Measurements from ENCODE around the gene CEPT1. TPM values are rescaled to one million over a fixed set of nuclear protein-coding genes. Genes with fewer than 3 reads are reported as not detected.

Gene CEPT1
- total and polyA plus RNA-seq, 10 of the 15 experiments (the other 5 are each of a cell fraction or from before 2014, with no cell fraction given), result 29.4 to 77.9 (median 54.8) TPM

GRCh38 chr1:111232134-111232533 lies 92.1 kb downstream of the CEPT1 start:
- no peak for DNase-seq (ENCODE audit: low read depth, low spot score)
- intact Hi-C loops (cut with micrococcal nuclease; ENCODE audit: unreplicated experiment) (no loop called here), in situ Hi-C loops (cut with MboI) (no loop called here)
- ChIA-PET SMC1A (ENCODE audit: uncharacterized antibody, unreplicated experiment) (interaction anchor here (0.5 to 2.4 kb wide), 16 partner anchors 9 to 537 kb away, joined by 3 to 8 read pairs (median 4); no protein-coding TSS in a partner anchor), RAD21 (ENCODE audit: unreplicated experiment) (interaction anchor here (0.9 to 2.0 kb wide), 5 partner anchors 9 to 102 kb away, joined by 3 to 6 read pairs (median 3); no protein-coding TSS in a partner anchor), POLR2A (no interaction called here), CTCF (interaction anchor here (1.1 to 3.8 kb wide), 9 partner anchors 9 to 529 kb away, joined by 3 to 25 read pairs (median 3); no protein-coding TSS in a partner anchor)
- H3K4me3 ChIP-seq, result peak overlapping the region; percentile 57; the same call in 1 of the 2 replicates
- FAIRE-seq, result no peak
- TF ChIP-seq TARDBP (IDR thresholded peaks at IDR 0.05; ENCODE audit: borderline replicate concordance), result no peak
- peak; percentile 96 for TF ChIP-seq ZNF24 (IDR thresholded peaks at IDR 0.05)
- H3K27ac ChIP-seq (ENCODE audit: control insufficient read depth, insufficient read depth), result no peak overlapping the region
- no TSS peak for BruUV-seq (replicated peaks)
- H3K4me2 ChIP-seq (ENCODE audit: control insufficient read depth, insufficient read depth), result peak overlapping the region; percentile 56; the same call in 1 of the 2 replicates
- 88% methylated on average over 3 of the region's 3 CpGs for WGBS (ENCODE audit: insufficient coverage, insufficient replicate concordance, low lambda C conversion rate, missing lambda C conversion rate)
- no peak overlapping the region for H2AFZ ChIP-seq (ENCODE audit: control insufficient read depth, low read depth, low read length)
- no peaks in the 10 kb centered on the region for H3K36me3 ChIP-seq (ENCODE audit: control insufficient read depth in 2 of 2, insufficient read depth in 2 of 2, low read length in 1 of 2)
- H4K20me1 ChIP-seq (ENCODE audit: control insufficient read depth, insufficient read depth), result no peaks in the 10 kb centered on the region
- ATAC-seq, result no peak
- H3K27me3 ChIP-seq (replicated peaks in 1 of 2; ENCODE audit: control insufficient read depth in 2 of 2, insufficient read depth in 2 of 2, low read length in 1 of 2), result no peaks in the 10 kb centered on the region
- H3K4me1 ChIP-seq (ENCODE audit: control insufficient read depth, insufficient read depth, low read length), result peaks cover 18% of the 10 kb centered on the region
- no peaks in the 10 kb centered on the region for H3K9me3 ChIP-seq (replicated peaks; ENCODE audit: control insufficient read depth, insufficient read depth, low read length)
- H3K9ac ChIP-seq (ENCODE audit: control insufficient read depth, insufficient read depth, low read length), result no peak overlapping the region
- peaks cover 12% of the 10 kb centered on the region for H3K79me2 ChIP-seq (ENCODE audit: control insufficient read depth, insufficient read depth, low read length)

DNA sequence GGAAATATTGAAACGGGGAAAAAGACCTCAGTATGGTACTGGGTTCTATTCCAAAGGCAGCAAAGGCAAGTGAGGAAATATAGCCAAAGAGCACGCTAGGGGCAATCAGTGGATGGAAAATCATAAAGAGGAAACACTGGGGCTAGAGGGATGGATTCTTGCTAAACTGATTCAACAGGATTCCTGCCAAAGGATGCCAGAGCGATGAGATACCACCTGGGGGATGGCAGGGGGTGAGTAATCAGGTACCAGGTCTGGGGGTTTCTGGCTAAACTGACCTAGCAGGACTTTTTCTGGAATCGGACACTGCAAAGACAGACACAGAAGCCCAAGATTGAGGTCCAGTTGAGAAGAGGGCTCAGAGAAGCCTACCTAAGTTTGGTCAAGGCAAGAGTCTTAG lies 94.2 kb downstream of the CEPT1 start:
- Histone ChIP-seq H3K4me1 (ENCODE audit: control insufficient read depth, insufficient read depth, low read length) (no peaks in the 10 kb centered on the region), H2AFZ (ENCODE audit: control insufficient read depth, low read depth, low read length) (no peak overlapping the region), H3K36me3 (ENCODE audit: control insufficient read depth in 2 of 2, insufficient read depth in 2 of 2, low read length in 1 of 2) (peaks cover 0 to 4% of the 10 kb centered on the region in 2 experiments; a peak in 1 of 4 replicates), H3K4me2 (ENCODE audit: control insufficient read depth, insufficient read depth) (no peak overlapping the region), H3K27ac (ENCODE audit: control insufficient read depth, insufficient read depth) (no peak overlapping the region), H3K9me3 (replicated peaks; ENCODE audit: control insufficient read depth, insufficient read depth, low read length) (no peaks in the 10 kb centered on the region), H3K9ac (ENCODE audit: control insufficient read depth, insufficient read depth, low read length) (no peak overlapping the region), H3K4me3 (no peak overlapping the region), H4K20me1 (ENCODE audit: control insufficient read depth, insufficient read depth) (no peaks in the 10 kb centered on the region), H3K79me2 (ENCODE audit: control insufficient read depth, insufficient read depth, low read length) (peaks cover 12% of the 10 kb centered on the region), H3K27me3 (replicated peaks in 1 of 2; ENCODE audit: control insufficient read depth in 2 of 2, insufficient read depth in 2 of 2, low read length in 1 of 2) (no peaks in the 10 kb centered on the region)
- no TSS peak for BruUV-seq (replicated peaks)
- POLR2A ChIA-PET, result interaction anchor here (0.6 kb wide), 1 partner anchor 177 kb away, joined by 5 read pairs; no protein-coding TSS in a partner anchor
- SMC1A ChIA-PET (ENCODE audit: uncharacterized antibody, unreplicated experiment), result no interaction called here
- CTCF ChIA-PET, result no interaction called here
- RAD21 ChIA-PET (ENCODE audit: unreplicated experiment), result no interaction called here
- DNase-seq (ENCODE audit: low read depth, low spot score) (no peak), ATAC-seq (no peak), FAIRE-seq (no peak)
- 96% methylated on average over 4 of the region's 4 CpGs for WGBS (ENCODE audit: insufficient coverage, insufficient replicate concordance, low lambda C conversion rate, missing lambda C conversion rate)
- TF ChIP-seq, protein P1, sequence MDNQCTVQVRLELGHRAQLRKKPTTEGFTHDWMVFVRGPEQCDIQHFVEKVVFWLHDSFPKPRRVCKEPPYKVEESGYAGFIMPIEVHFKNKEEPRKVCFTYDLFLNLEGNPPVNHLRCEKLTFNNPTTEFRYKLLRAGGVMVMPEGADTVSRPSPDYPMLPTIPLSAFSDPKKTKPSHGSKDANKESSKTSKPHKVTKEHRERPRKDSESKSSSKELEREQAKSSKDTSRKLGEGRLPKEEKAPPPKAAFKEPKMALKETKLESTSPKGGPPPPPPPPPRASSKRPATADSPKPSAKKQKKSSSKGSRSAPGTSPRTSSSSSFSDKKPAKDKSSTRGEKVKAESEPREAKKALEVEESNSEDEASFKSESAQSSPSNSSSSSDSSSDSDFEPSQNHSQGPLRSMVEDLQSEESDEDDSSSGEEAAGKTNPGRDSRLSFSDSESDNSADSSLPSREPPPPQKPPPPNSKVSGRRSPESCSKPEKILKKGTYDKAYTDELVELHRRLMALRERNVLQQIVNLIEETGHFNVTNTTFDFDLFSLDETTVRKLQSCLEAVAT (IDR thresholded peaks at IDR 0.05), result no peak
- TF ChIP-seq CEBPB (IDR thresholded peaks at IDR 0.05; ENCODE audit: borderline replicate concordance in 1 of 2, low read depth in 2 of 2, low read length in 2 of 2) (no peak), SMAD5 (IDR thresholded peaks at IDR 0.05; ENCODE audit: low read depth) (no peak), RUNX3 (IDR thresholded peaks at IDR 0.05; ENCODE audit: low read length) (no peak), DPF2 (IDR thresholded peaks at IDR 0.05) (no peak), ATF7 (IDR thresholded peaks at IDR 0.05; ENCODE audit: low read depth) (no peak)
- TF ChIP-seq, protein P2, sequence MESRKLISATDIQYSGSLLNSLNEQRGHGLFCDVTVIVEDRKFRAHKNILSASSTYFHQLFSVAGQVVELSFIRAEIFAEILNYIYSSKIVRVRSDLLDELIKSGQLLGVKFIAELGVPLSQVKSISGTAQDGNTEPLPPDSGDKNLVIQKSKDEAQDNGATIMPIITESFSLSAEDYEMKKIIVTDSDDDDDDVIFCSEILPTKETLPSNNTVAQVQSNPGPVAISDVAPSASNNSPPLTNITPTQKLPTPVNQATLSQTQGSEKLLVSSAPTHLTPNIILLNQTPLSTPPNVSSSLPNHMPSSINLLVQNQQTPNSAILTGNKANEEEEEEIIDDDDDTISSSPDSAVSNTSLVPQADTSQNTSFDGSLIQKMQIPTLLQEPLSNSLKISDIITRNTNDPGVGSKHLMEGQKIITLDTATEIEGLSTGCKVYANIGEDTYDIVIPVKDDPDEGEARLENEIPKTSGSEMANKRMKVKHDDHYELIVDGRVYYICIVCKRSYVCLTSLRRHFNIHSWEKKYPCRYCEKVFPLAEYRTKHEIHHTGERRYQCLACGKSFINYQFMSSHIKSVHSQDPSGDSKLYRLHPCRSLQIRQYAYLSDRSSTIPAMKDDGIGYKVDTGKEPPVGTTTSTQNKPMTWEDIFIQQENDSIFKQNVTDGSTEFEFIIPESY (IDR thresholded peaks at IDR 0.05), result no peak
- intact Hi-C loops (cut with micrococcal nuclease; ENCODE audit: unreplicated experiment), result no loop called here
- in situ Hi-C loops (cut with MboI), result no loop called here

All from GM12878 (cell line).